D721Med (cell line): ENCODE data around the gene MGAT5B.

Experiments
- DNase-seq: peaks from one replicate; pipeline ENCODE4 v3.0.0; 2011; ENCODE audit warnings: low spot score; ENCODE audit not compliant: insufficient read length
- FAIRE-seq: peaks from 2 replicates; lab custom pipeline; 2011; peaks lifted over from hg19 to GRCh38; lab: Jason Lieb, UNC
- CTCF ChIP-seq: IDR thresholded peaks from 2 replicates; pipeline ENCODE4 v1.5.1; 2012; ENCODE audit warnings: mild to moderate bottlenecking, control low read depth; ENCODE audit not compliant: insufficient read depth; ENCODE audit errors: missing control alignments

Gene MGAT5B

GRCh38 chr17:76953066-76953465 is 84.9 kb downstream of the MGAT5B start:
- FAIRE-seq (no peak), DNase-seq (no peak)
- TF ChIP-seq CTCF: no peak

- FAIRE-seq (no peak), DNase-seq (no peak)
- no peak for TF ChIP-seq CTCF
Measured at GRCh38 chr17:76953946-76954345, 85.7 kb downstream of the MGAT5B start.

DNA sequence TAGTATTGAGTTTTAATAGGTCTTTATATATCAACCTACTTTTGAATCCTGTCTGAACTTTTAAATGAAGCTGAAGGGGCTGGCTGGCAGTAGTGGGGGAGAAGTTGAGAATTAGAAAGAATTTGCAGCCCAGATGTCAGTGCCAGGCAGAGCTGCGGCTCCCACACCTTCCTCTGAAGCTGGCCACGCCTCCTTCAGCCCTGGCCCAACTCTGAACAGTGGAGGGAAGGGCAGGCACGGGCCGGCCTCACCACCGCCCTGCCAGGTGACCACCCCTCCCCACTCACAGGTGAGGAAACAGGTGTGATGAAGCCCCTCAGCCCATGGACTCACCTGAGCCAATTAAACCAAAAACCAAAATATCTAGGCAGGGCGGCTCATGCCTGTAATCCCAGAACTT is 87.0 kb downstream of the MGAT5B start:
- no peak for TF ChIP-seq CTCF
- FAIRE-seq: no peak
- DNase-seq: no peak

DNA sequence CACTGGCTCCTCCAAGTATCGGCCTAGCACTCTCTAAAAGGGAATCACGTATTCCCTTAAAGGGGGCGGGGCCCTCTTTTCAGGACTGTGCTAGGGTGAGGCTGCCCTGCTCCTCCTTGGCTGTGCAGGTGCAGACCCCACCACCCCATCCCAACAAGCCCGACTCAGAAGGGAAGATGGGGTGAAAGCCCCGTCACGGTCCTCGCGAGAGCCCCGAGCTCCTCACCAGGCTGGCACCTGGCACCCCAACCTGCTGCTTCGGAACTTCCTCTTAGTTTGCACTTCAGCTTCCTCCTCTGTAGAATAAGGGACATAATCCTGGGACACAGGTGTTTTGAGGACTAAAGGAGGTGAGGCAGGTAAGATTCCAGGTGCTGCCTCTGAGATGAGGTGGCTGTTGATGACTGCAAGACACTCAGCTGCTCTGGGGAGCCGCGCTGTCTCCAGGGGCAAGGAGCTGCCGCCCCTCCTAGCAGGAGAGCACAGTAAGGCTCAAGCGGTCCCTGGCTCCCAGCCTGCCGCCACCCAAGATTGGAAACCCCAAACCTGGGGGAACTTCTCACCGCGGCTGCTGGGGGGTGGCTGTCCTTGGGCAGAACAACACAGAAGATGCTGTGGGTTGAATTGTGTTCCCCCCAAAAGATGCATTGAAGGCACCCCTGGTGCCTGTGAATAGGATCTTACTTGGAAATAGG is 88.8 kb downstream of the MGAT5B start:
- FAIRE-seq: no peak
- no peak for DNase-seq
- TF ChIP-seq CTCF: no peak

DNA sequence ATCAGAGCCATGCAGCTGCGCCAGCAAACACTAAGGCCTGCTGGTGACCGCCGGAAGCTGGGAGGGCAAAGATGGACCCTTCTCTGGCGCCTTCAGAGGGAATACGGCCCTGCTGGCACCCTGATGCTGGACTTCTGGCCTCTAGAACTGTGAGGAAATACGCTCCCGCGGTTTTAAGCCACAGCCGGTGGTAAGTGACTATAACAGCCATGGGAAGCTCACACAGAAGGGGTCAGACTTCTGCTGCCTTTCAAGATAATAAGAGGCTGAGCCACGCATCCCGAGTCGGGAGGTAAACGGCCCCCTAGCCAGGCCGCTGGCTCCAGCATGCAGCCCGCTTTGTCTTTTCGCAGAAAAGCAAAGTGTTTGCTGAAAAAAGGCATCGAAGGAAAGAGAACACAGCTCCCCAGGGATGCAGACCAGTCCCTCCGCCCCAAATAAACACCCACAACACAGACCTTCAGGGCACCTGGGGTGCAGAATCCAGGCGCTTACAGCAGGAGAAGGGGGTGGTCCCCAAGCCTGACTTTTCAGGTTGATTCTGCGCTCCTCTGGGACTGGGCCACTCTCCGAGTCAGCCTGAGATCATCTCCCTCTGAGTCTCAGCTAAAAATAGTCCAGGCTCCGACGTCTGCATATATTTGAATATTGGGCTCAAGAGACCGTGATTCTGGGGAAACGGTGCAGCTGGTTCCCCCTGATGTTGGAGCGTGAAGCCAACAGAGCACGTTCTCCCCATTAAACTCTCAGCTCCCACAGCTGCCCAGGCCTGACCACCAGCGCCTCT is 89.7 kb downstream of the MGAT5B start:
- DNase-seq (no peak), FAIRE-seq (no peak)
- TF ChIP-seq CTCF: no peak

DNA sequence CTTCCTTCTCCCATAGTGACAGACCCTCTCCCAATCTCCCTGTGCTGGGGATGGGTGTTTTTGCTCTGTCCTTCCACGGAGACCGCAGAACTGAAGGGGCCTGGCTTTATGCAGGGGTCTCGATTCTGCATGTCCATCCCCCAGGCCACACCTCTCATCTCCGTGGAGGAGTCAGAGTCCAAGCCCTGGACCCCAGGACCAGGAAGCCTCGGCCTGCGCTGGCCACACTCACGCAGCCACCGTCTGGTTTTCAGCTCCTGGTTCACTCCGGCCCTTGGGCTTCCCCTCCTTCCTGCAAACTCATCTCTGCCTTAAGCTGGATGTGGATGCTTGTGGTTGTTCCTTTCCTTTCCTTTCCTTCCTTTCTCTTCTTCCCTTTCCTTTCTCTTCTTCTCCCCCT is 90.8 kb downstream of the MGAT5B start:
- no peak for TF ChIP-seq CTCF
- no peak for FAIRE-seq
- no peak for DNase-seq

DNA sequence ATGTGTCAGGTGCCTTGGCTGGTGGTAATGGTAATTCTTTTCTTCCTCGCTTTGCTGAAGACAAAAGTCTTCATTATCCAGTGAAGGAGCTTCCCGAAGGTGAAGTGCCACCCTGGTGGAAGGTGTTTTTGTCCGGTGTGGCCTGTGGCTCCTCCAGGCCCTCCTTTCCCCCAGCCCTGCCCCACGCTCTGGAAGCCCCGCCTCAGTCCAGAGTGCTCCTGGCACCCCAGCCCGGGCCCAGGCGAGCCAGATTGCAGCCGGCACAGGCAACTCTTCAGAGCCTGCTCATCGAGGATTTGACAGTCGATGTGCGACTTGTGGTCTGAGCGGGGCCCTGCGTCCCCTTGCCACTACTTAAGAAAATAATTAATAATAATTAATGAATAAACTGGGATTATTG is 93.7 kb downstream of the MGAT5B start:
- no peak for TF ChIP-seq CTCF
- DNase-seq (no peak), FAIRE-seq (no peak)
